HEK293 (cell line): ENCODE measurements around the gene TGFB1.

Experiments
- BCL11A ChIP-seq: fragments of 450-650 bp; formaldehyde crosslinking; IDR thresholded peaks from 2 replicates; pipeline ENCODE4 v1.5.1; 2016; ENCODE audit warnings: low read depth, missing biosample characterization, missing genetic modification characterization
- FEZF1 ChIP-seq: fragments of 450-650 bp; formaldehyde crosslinking; IDR thresholded peaks from 2 replicates; pipeline ENCODE4 v1.5.1; 2016; ENCODE audit warnings: missing biosample characterization, missing genetic modification characterization
- GLI4 ChIP-seq: fragments of 450-650 bp; formaldehyde crosslinking; IDR thresholded peaks from 2 replicates; pipeline ENCODE4 v1.5.1; 2016; ENCODE audit warnings: missing biosample characterization, missing genetic modification characterization
- GLIS2 ChIP-seq: fragments of 450-650 bp; formaldehyde crosslinking; IDR thresholded peaks from 2 replicates; pipeline ENCODE4 v1.5.1; 2016; ENCODE audit warnings: missing biosample characterization, missing genetic modification characterization
- HOXA7 ChIP-seq: sonication (generic); formaldehyde crosslinking; IDR thresholded peaks from 2 replicates; pipeline ENCODE4 v1.8.1; 2022; ENCODE audit warnings: missing genetic modification reagents, borderline replicate concordance
- IKZF3 ChIP-seq: fragments of 450-650 bp; IDR thresholded peaks from 2 replicates; pipeline ENCODE4 v1.5.0; 2018; ENCODE audit warnings: missing biosample characterization, mild to moderate bottlenecking, missing genetic modification characterization, moderate library complexity
- SP2 ChIP-seq: fragments of 450-650 bp; formaldehyde crosslinking; IDR thresholded peaks from 2 replicates; pipeline ENCODE4 v1.5.1; 2016; ENCODE audit warnings: missing biosample characterization, missing genetic modification characterization
- SP3 ChIP-seq: fragments of 450-650 bp; formaldehyde crosslinking; IDR thresholded peaks from 2 replicates; pipeline ENCODE4 v1.5.1; 2016; ENCODE audit warnings: missing biosample characterization, missing genetic modification characterization
- ZFHX2 ChIP-seq: fragments of 450-650 bp; formaldehyde crosslinking; conservative IDR thresholded peaks from 2 replicates; pipeline ENCODE4 v1.5.1; 2016; ENCODE audit warnings: missing biosample characterization, missing genetic modification characterization
- ZFP41 ChIP-seq: fragments of 450-650 bp; formaldehyde crosslinking; IDR thresholded peaks from 2 replicates; pipeline ENCODE4 v1.5.1; 2016; ENCODE audit warnings: missing biosample characterization, missing genetic modification characterization, borderline replicate concordance
- ZNF114 ChIP-seq: fragments of 450-650 bp; formaldehyde crosslinking; IDR thresholded peaks from 2 replicates; pipeline ENCODE4 v1.5.0; 2017; ENCODE audit warnings: missing biosample characterization, missing genetic modification characterization
- ZNF133 ChIP-seq: fragments of 450-650 bp; formaldehyde crosslinking; IDR thresholded peaks from 2 replicates; pipeline ENCODE4 v1.5.1; 2016; ENCODE audit warnings: missing biosample characterization, missing genetic modification characterization
- ZNF138 ChIP-seq: fragments of 450-650 bp; formaldehyde crosslinking; IDR thresholded peaks from 2 replicates; pipeline ENCODE4 v1.5.1; 2016; ENCODE audit warnings: missing biosample characterization, missing genetic modification characterization, borderline replicate concordance
- ZNF155 ChIP-seq: fragments of 450-650 bp; formaldehyde crosslinking; IDR thresholded peaks from 2 replicates; pipeline ENCODE4 v1.5.1; 2016; ENCODE audit warnings: missing biosample characterization, missing genetic modification characterization
- ZNF174 ChIP-seq: fragments of 450-650 bp; formaldehyde crosslinking; IDR thresholded peaks from 2 replicates; pipeline ENCODE4 v1.5.0; 2017; ENCODE audit warnings: missing biosample characterization, mild to moderate bottlenecking, missing genetic modification characterization
- ZNF175 ChIP-seq: fragments of 450-650 bp; formaldehyde crosslinking; IDR thresholded peaks from 2 replicates; pipeline ENCODE4 v1.5.1; 2016; ENCODE audit warnings: missing biosample characterization, missing genetic modification characterization
- ZNF37A ChIP-seq: fragments of 450-650 bp; IDR thresholded peaks from 2 replicates; pipeline ENCODE4 v1.5.1; 2018; ENCODE audit warnings: missing biosample characterization, missing genetic modification characterization
- ZNF391 ChIP-seq: fragments of 450-650 bp; formaldehyde crosslinking; IDR thresholded peaks from 2 replicates; pipeline ENCODE4 v1.5.1; 2016; ENCODE audit warnings: low read depth, missing biosample characterization, missing genetic modification characterization, borderline replicate concordance
- ZNF404 ChIP-seq: fragments of 450-650 bp; formaldehyde crosslinking; IDR thresholded peaks from 2 replicates; pipeline ENCODE4 v1.5.1; 2017; ENCODE audit warnings: missing biosample characterization, missing genetic modification characterization
- ZNF548 ChIP-seq: fragments of 450-650 bp; formaldehyde crosslinking; IDR thresholded peaks from 2 replicates; pipeline ENCODE4 v1.5.1; 2016; ENCODE audit warnings: missing biosample characterization, missing genetic modification characterization
- ZNF549 ChIP-seq: fragments of 450-650 bp; IDR thresholded peaks from 2 replicates; pipeline ENCODE4 v1.5.1; 2018; ENCODE audit warnings: missing biosample characterization, missing genetic modification characterization, mild to moderate bottlenecking, inconsistent platforms, moderate library complexity
- ZNF585B ChIP-seq: fragments of 450-650 bp; formaldehyde crosslinking; IDR thresholded peaks from 2 replicates; pipeline ENCODE4 v1.5.1; 2016; ENCODE audit warnings: missing biosample characterization, missing genetic modification characterization
- ZNF610 ChIP-seq: fragments of 450-650 bp; formaldehyde crosslinking; IDR thresholded peaks from 2 replicates; pipeline ENCODE4 v1.5.1; 2016; ENCODE audit warnings: missing biosample characterization, missing genetic modification characterization, borderline replicate concordance
- ZNF629 ChIP-seq: fragments of 450-650 bp; formaldehyde crosslinking; IDR thresholded peaks from 2 replicates; pipeline ENCODE4 v1.5.1; 2017; ENCODE audit warnings: missing biosample characterization, missing genetic modification characterization
- ZNF701 ChIP-seq: fragments of 450-650 bp; formaldehyde crosslinking; IDR thresholded peaks from 2 replicates; pipeline ENCODE4 v1.5.1; 2016; ENCODE audit warnings: missing biosample characterization, missing genetic modification characterization
- ZNF747 ChIP-seq: fragments of 450-650 bp; formaldehyde crosslinking; IDR thresholded peaks from 2 replicates; pipeline ENCODE4 v1.5.1; 2016; ENCODE audit warnings: missing biosample characterization, missing genetic modification characterization
- ZNF791 ChIP-seq: fragments of 450-650 bp; formaldehyde crosslinking; IDR thresholded peaks from 2 replicates; pipeline ENCODE4 v1.5.1; 2016; ENCODE audit warnings: missing biosample characterization, missing genetic modification characterization
- ZNF792 ChIP-seq: fragments of 450-650 bp; formaldehyde crosslinking; IDR thresholded peaks from 2 replicates; pipeline ENCODE4 v1.5.1; 2016; ENCODE audit warnings: missing biosample characterization, missing genetic modification characterization
- ZNF830 ChIP-seq: fragments of 450-650 bp; IDR thresholded peaks from 2 replicates; pipeline ENCODE4 v1.5.0; 2018; ENCODE audit warnings: missing biosample characterization, missing genetic modification characterization, low read depth, mild to moderate bottlenecking, moderate library complexity
- ZNF843 ChIP-seq: fragments of 450-650 bp; formaldehyde crosslinking; IDR thresholded peaks from 2 replicates; pipeline ENCODE4 v1.5.1; 2016; ENCODE audit warnings: missing biosample characterization, missing genetic modification characterization
- ZSCAN23 ChIP-seq: fragments of 450-650 bp; formaldehyde crosslinking; IDR thresholded peaks from 2 replicates; pipeline ENCODE4 v1.5.1; 2016; ENCODE audit warnings: missing biosample characterization, missing genetic modification characterization
- ZSCAN30 ChIP-seq: fragments of 450-650 bp; IDR thresholded peaks from 2 replicates; pipeline ENCODE4 v1.5.1; 2018; ENCODE audit warnings: missing biosample characterization, mild to moderate bottlenecking, missing genetic modification characterization, moderate library complexity
- TF ChIP-seq, protein P1 (sequence below): fragments of 450-650 bp; IDR thresholded peaks from 2 replicates; pipeline ENCODE4 v1.5.1; 2018; ENCODE audit warnings: missing biosample characterization, mild to moderate bottlenecking, missing genetic modification characterization
- TF ChIP-seq, protein P2 (sequence below): fragments of 450-650 bp; formaldehyde crosslinking; IDR thresholded peaks from 2 replicates; pipeline ENCODE4; 2016; ENCODE audit warnings: missing biosample characterization, missing genetic modification characterization
- TF ChIP-seq, protein P3 (sequence below): fragments of 450-650 bp; formaldehyde crosslinking; IDR thresholded peaks from 2 replicates; pipeline ENCODE4 v1.5.1; 2016; ENCODE audit warnings: missing biosample characterization, missing genetic modification characterization
- TF ChIP-seq, protein P4 (sequence below): fragments of 450-650 bp; formaldehyde crosslinking; IDR thresholded peaks from 2 replicates; pipeline ENCODE4 v1.5.1; 2017; ENCODE audit warnings: missing biosample characterization, mild to moderate bottlenecking, missing genetic modification characterization, moderate library complexity

TGFB1 gene

DNA sequence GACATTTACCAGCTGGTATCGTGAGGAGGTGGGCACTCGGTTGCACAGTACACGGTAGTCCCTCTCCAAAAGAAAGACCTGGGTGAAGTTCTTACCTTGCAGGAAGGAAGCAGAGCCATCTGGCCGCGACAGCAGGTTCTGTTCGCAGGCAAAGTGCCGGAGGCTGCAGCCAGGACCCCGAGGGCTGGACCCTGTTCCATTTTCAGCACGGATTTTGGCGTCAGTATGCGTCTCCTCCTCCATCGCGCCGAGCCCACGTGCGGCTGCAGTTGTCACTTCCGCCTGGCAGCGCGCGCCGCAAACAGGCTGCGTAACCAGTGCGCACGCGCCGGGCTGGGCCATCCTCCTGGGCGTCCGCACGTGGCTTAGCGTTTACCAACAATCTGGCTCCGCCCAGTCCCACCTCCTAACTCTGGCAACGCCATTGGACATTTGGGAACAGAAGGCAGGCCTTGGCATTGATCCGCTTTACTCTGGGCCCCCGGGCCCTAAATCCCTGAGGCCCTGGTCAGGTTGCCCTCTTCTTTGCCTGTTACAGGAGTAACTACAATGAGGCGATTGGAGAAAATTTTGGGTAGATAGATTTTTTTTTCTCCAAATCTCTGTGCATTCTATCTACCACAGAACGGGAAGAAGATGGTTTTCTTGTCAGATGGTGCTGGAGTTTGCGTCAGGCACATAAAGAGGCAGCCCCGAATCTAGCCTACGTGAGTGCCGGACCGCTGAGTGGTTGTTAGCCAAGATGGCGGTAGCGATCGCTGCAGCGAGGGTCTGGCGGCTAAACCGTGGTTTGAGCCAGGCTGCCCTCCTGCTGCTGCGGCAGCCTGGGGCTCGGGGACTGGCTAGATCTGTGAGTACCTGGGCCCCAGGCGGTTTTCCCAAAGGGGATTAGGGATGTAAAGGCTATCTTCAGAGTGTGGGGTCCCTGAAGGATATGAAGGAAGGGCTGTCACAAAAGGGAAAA lies 43.6 kb upstream of the TGFB1 start, which contains the start of the genes BCKDHA and EXOSC5 (continued):
- no peak for TF ChIP-seq ZNF830 (tag by site-specific recombination)
- TF ChIP-seq GLIS2 (tag by site-specific recombination) = no peak
- TF ChIP-seq ZNF155 (tag by site-specific recombination) = no peak
- no peak for TF ChIP-seq ZNF175 (tag by site-specific recombination)
- TF ChIP-seq ZFP41 = no peak
- TF ChIP-seq ZNF549 (tag by site-specific recombination) = no peak
- TF ChIP-seq ZNF610 (tag by site-specific recombination) = no peak
- no peak for TF ChIP-seq ZNF404 (tag by site-specific recombination)
- TF ChIP-seq, protein P1, sequence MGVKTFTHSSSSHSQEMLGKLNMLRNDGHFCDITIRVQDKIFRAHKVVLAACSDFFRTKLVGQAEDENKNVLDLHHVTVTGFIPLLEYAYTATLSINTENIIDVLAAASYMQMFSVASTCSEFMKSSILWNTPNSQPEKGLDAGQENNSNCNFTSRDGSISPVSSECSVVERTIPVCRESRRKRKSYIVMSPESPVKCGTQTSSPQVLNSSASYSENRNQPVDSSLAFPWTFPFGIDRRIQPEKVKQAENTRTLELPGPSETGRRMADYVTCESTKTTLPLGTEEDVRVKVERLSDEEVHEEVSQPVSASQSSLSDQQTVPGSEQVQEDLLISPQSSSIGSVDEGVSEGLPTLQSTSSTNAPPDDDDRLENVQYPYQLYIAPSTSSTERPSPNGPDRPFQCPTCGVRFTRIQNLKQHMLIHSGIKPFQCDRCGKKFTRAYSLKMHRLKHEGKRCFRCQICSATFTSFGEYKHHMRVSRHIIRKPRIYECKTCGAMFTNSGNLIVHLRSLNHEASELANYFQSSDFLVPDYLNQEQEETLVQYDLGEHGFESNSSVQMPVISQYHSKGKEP (tag by site-specific recombination) = peak; percentile 64; the same call in 1 of the 2 replicates
- TF ChIP-seq ZNF791 (tag by site-specific recombination) = no peak
- TF ChIP-seq ZNF843 (tag by site-specific recombination) = peak; percentile 33
- TF ChIP-seq BCL11A = no peak
- TF ChIP-seq, protein P2, sequence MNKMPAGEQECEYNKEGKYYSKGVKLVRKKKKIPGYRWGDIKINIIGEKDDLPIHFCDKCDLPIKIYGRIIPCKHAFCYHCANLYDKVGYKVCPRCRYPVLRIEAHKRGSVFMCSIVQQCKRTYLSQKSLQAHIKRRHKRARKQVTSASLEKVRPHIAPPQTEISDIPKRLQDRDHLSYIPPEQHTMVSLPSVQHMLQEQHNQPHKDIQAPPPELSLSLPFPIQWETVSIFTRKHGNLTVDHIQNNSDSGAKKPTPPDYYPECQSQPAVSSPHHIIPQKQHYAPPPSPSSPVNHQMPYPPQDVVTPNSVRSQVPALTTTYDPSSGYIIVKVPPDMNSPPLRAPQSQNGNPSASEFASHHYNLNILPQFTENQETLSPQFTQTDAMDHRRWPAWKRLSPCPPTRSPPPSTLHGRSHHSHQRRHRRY (tag by site-specific recombination) = no peak
- TF ChIP-seq ZNF548 = no peak
- TF ChIP-seq ZNF391 (tag by site-specific recombination) = peak; percentile 56; the same call in 1 of the 2 replicates
- no peak for TF ChIP-seq GLI4 (tag by site-specific recombination)
- TF ChIP-seq, protein P3, sequence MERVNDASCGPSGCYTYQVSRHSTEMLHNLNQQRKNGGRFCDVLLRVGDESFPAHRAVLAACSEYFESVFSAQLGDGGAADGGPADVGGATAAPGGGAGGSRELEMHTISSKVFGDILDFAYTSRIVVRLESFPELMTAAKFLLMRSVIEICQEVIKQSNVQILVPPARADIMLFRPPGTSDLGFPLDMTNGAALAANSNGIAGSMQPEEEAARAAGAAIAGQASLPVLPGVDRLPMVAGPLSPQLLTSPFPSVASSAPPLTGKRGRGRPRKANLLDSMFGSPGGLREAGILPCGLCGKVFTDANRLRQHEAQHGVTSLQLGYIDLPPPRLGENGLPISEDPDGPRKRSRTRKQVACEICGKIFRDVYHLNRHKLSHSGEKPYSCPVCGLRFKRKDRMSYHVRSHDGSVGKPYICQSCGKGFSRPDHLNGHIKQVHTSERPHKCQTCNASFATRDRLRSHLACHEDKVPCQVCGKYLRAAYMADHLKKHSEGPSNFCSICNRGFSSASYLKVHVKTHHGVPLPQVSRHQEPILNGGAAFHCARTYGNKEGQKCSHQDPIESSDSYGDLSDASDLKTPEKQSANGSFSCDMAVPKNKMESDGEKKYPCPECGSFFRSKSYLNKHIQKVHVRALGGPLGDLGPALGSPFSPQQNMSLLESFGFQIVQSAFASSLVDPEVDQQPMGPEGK (tag by site-specific recombination) = peak; percentile 83
- no peak for TF ChIP-seq ZNF747 (tag by site-specific recombination)
- TF ChIP-seq FEZF1 (tag by site-specific recombination) = no peak
- no peak for TF ChIP-seq ZNF138 (tag by site-specific recombination)
- peak; percentile 75 for TF ChIP-seq ZSCAN30
- no peak for TF ChIP-seq HOXA7 (CRISPR knock-in tag)
- TF ChIP-seq ZNF133 (tag by site-specific recombination) = no peak
- TF ChIP-seq ZNF792 = no peak
- no peak for TF ChIP-seq ZNF114
- TF ChIP-seq ZNF174 (tag by site-specific recombination) = no peak
- TF ChIP-seq, protein P4, sequence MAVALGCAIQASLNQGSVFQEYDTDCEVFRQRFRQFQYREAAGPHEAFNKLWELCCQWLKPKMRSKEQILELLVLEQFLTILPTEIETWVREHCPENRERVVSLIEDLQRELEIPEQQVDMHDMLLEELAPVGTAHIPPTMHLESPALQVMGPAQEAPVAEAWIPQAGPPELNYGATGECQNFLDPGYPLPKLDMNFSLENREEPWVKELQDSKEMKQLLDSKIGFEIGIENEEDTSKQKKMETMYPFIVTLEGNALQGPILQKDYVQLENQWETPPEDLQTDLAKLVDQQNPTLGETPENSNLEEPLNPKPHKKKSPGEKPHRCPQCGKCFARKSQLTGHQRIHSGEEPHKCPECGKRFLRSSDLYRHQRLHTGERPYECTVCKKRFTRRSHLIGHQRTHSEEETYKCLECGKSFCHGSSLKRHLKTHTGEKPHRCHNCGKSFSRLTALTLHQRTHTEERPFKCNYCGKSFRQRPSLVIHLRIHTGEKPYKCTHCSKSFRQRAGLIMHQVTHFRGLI (tag by site-specific recombination) = no peak; the same call in 1 of the 2 replicates
- no peak for TF ChIP-seq ZNF37A
- TF ChIP-seq ZNF585B (tag by site-specific recombination) = no peak
- TF ChIP-seq SP3 (tag by site-specific recombination) = peak; percentile 99
- peak; percentile 76 for TF ChIP-seq ZNF629 (tag by site-specific recombination)
- TF ChIP-seq ZSCAN23 (tag by site-specific recombination) = no peak
- no peak for TF ChIP-seq ZNF701
- TF ChIP-seq ZFHX2 (tag by site-specific recombination) = peak; percentile 53
- TF ChIP-seq SP2 (tag by site-specific recombination) = peak; percentile 99
- peak; percentile 70; the same call in 1 of the 2 replicates for TF ChIP-seq IKZF3
